Duodenal mucosa (tissue), 2 donors: ENCODE results near the gene NSFL1C.
A peak's percentile ranks its signal among the peaks of the same experiment; 100 is the strongest.
"Not testable (repeated sequence)": the region's sequence is repeated elsewhere in the genome, so short reads cannot be mapped to it uniquely, and the experiment has no call there.

Source experiments
- H3K27ac ChIP-seq: one replicate; pipeline ENCODE4 v1.7.0; 2013; ENCODE audit warnings: low read depth, low read length
- H3K27me3 ChIP-seq, 2 donors: one replicate each; pipeline ENCODE4 v1.7.0; 2013; ENCODE audit warnings: low read length in 2 of 2, control low read depth in 1 of 2; ENCODE audit not compliant: insufficient read depth in 2 of 2, control insufficient read depth in 1 of 2
- H3K36me3 ChIP-seq, 2 donors: one replicate each; pipeline ENCODE4 v1.7.0; 2013; ENCODE audit warnings: low read length in 2 of 2, control low read depth in 1 of 2; ENCODE audit not compliant: insufficient read depth in 2 of 2, control insufficient read depth in 1 of 2
- H3K4me1 ChIP-seq, 2 donors: one replicate each; pipeline ENCODE4 v1.7.0; 2013; ENCODE audit warnings: low read length in 2 of 2, control low read depth in 1 of 2; ENCODE audit not compliant: insufficient read depth in 2 of 2, control insufficient read depth in 1 of 2
- H3K4me3 ChIP-seq, 2 donors: one replicate each; pipeline ENCODE4 v1.7.0; 2013; ENCODE audit warnings: low read length in 2 of 2, low read depth in 1 of 2
- H3K9ac ChIP-seq, 2 donors: one replicate each; pipeline ENCODE4 v1.7.0; 2013; ENCODE audit warnings: low read length in 2 of 2, low read depth in 1 of 2
- H3K9me3 ChIP-seq, 2 donors: one replicate each; pipeline ENCODE4 v1.7.0; 2013; ENCODE audit warnings: low read length in 2 of 2, control low read depth in 1 of 2; ENCODE audit not compliant: control insufficient read depth in 1 of 2

The NSFL1C gene

GRCh38 chr20:1499528-1500420, 33.1 kb upstream of the NSFL1C start:
- H3K9me3 ChIP-seq: no peaks in the 10 kb centered on the region
- peaks cover 0 to 3% of the 10 kb centered on the region in 2 donors for H3K27me3 ChIP-seq
- no peak overlapping the region for H3K9ac ChIP-seq
- no peak overlapping the region for H3K4me3 ChIP-seq
- no peak overlapping the region for H3K27ac ChIP-seq
- no peaks in the 10 kb centered on the region for H3K36me3 ChIP-seq
- H3K4me1 ChIP-seq: no peaks in the 10 kb centered on the region

GRCh38 chr20:1497371-1497770, 30.7 kb upstream of the NSFL1C start:
- H3K27me3 ChIP-seq, H3K36me3 ChIP-seq, H3K4me1 ChIP-seq, H3K27ac ChIP-seq, H3K9me3 ChIP-seq, H3K9ac ChIP-seq, H3K4me3 ChIP-seq: not testable (repeated sequence)

GRCh38 chr20:1496930-1497329, 30.3 kb upstream of the NSFL1C start:
- Histone ChIP-seq H3K27ac (no peak overlapping the region), H3K4me1 (no peaks in the 10 kb centered on the region), H3K4me3 (no peak overlapping the region), H3K27me3 (peaks cover 0 to 3% of the 10 kb centered on the region in 2 donors), H3K9ac (no peak overlapping the region), H3K9me3 (no peaks in the 10 kb centered on the region), H3K36me3 (no peaks in the 10 kb centered on the region)

GRCh38 chr20:1494436-1494835, 27.8 kb upstream of the NSFL1C start:
- Histone ChIP-seq H3K4me1 (no peaks in the 10 kb centered on the region), H3K4me3 (no peak overlapping the region), H3K9me3 (no peaks in the 10 kb centered on the region), H3K27ac (no peak overlapping the region), H3K9ac (no peak overlapping the region), H3K27me3 (no peaks in the 10 kb centered on the region), H3K36me3 (no peaks in the 10 kb centered on the region)

- Histone ChIP-seq H3K27me3 (no peaks in the 10 kb centered on the region), H3K4me1 (no peaks in the 10 kb centered on the region), H3K9ac (no peak overlapping the region), H3K27ac (no peak overlapping the region), H3K36me3 (no peaks in the 10 kb centered on the region), H3K4me3 (no peak overlapping the region), H3K9me3 (no peaks in the 10 kb centered on the region)
These were observed 26.9 kb upstream of the NSFL1C start for GRCh38 chr20:1493536-1493935.

- Histone ChIP-seq H3K9ac (no peak overlapping the region), H3K4me1 (no peaks in the 10 kb centered on the region), H3K9me3 (no peaks in the 10 kb centered on the region), H3K4me3 (no peak overlapping the region), H3K36me3 (no peaks in the 10 kb centered on the region), H3K27me3 (no peaks in the 10 kb centered on the region), H3K27ac (no peak overlapping the region)
These were observed 25.4 kb upstream of the NSFL1C start for GRCh38 chr20:1491860-1492642.

- peak within 1 kb of the TSS; percentile 12 to 38 for H3K4me3 ChIP-seq
- H3K4me1 ChIP-seq: no peaks in the 10 kb centered on the region
- no peak within 1 kb of the TSS for H3K9ac ChIP-seq
- no peaks in the 10 kb centered on the region for H3K27me3 ChIP-seq
- H3K36me3 ChIP-seq: no peaks in the 10 kb centered on the region
- no peaks in the 10 kb centered on the region for H3K9me3 ChIP-seq
- peak within 1 kb of the TSS; percentile 12 for H3K27ac ChIP-seq
These were observed 24.7 kb upstream of the NSFL1C start, which contains the start of gene SIRPB2 for GRCh38 chr20:1491281-1491840. Gene SIRPB2, minus strand, starts transcription at chr20:1491420. Its CDS starts 61 bp downstream, at chr20:1491359.

GRCh38 chr20:1490643-1491195, 24.1 kb upstream of the NSFL1C start:
- H3K9me3 ChIP-seq: no peaks in the 10 kb centered on the region
- no peak overlapping the region for H3K9ac ChIP-seq
- no peaks in the 10 kb centered on the region for H3K27me3 ChIP-seq
- H3K4me3 ChIP-seq: peak overlapping the region in 1 of 2 donors; percentile 38
- H3K36me3 ChIP-seq: no peaks in the 10 kb centered on the region
- no peaks in the 10 kb centered on the region for H3K4me1 ChIP-seq
- H3K27ac ChIP-seq: peak overlapping the region; percentile 12

- Histone ChIP-seq H3K4me1 (no peaks in the 10 kb centered on the region), H3K9ac (no peak overlapping the region), H3K4me3 (peak overlapping the region; percentile 1 to 38), H3K27me3 (no peaks in the 10 kb centered on the region), H3K9me3 (no peaks in the 10 kb centered on the region), H3K36me3 (no peaks in the 10 kb centered on the region), H3K27ac (no peak overlapping the region)
These were observed 23.3 kb upstream of the NSFL1C start for GRCh38 chr20:1489764-1490436.
